GM21526 (cell line): ENCODE measurements around the gene PTPRG.

Experiments used
- ATAC-seq: cut with Tn5 transposase; IDR thresholded peaks from one replicate; pipeline ENCODE4 v1.9.1; 2021; ENCODE audit warnings: moderate library complexity; ENCODE audit not compliant: unreplicated experiment, low FRiP score

Gene PTPRG

DNA sequence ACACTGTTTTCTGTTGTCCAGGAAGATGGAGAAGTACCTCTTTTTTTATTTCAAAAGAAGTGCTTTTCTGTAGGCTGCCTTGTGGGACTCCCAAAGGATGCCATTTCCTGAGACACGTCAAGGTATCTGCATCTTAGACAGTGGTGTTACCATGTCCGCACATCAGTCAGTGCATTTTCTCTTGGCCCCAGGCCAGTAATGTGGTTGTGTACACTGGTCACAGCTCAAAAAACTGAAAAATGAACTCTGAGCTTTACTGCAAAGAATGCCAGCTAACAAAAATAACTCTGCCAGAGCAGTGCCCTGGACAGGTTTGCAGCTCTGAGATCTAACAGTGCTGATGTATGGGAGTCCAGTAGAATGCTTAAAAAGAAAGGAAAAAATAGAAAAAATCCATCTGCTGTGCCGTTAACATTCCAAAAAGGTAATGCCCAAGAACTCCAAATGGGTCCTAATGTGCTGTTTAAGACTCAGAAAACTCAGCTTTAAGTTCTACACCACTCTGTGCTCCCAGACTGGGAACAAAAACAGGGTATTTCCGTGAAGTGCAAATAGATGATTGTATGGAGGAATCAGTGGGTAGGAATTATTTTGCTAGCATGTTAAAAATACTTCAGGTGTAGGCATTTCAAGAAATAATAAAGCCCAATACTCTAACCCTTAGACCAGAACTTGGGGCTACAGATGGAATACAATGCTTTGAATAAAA, 496.1 kb downstream of the PTPRG start:
- no peak for ATAC-seq

DNA sequence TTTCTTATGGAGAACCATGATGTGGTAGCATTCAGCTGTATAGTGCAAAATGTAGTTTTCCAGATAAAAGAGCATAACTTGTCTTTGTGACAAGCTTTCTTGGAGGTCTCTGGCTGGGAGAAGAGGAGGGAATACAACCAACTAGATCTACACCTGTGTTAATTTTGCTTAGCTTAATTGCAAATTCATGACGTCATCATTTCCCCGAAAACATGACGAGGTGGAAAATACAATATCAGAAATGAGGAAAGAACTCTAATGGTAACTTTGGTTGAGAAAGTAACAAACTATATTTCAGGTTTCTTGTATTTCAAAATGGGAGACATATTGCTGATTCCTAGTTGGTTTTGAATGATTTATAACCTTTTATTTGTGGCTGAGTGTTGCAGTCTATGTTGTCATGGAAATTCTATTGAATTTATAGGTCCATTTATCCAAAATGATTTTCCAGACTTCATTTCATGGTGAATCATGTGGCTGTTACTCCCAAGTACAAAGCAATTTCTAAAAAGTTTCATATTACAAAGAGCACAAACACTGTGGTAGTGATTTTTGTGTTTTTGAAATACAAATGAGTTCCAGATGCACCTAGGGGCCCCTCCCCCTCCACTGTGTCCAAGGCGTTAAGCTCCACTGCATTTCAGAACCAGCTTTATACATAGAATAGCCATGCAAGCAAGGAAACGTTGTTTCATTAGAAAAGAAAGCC, 504.8 kb downstream of the PTPRG start:
- no peak for ATAC-seq

DNA sequence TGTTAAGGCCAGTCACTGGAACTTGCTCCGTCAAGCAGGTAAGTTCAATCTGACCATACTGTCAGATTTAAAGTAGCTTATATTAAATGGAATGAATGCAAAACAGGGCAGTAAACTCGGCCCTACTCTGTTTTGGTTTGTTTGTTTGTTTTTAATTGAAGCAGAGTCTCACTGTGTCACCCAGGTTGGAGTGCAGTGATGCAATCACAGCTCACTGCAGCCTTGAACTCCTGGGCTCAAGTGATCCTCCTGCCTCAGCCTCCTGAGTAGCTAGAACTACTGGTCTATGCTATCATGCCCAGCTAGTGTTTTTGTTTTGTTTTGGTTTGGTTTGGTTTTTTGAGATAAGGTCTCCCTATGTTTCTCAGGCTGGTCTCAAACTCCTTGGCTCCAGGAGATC, 507.0 kb downstream of the PTPRG start:
- no peak for ATAC-seq

DNA sequence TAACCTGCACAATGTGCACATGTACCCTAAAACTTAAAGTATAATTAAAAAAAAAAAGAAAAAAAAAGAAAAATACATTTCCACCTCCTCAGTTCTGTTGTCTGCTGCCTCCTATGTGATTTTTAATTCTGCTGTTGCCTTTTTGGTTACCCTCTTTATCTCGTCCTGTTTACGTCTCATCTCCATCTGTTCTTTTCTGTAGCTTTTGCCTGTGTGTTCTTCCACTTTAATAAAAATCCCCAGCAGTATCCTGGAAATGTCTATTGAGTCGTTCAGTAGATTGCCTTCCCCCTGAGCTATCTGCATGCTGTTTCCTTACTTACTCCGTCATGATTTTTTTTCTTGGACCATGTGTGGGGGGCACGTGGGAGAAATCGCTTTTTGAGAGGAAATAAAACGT, 509.5 kb downstream of the PTPRG start:
- no peak for ATAC-seq

DNA sequence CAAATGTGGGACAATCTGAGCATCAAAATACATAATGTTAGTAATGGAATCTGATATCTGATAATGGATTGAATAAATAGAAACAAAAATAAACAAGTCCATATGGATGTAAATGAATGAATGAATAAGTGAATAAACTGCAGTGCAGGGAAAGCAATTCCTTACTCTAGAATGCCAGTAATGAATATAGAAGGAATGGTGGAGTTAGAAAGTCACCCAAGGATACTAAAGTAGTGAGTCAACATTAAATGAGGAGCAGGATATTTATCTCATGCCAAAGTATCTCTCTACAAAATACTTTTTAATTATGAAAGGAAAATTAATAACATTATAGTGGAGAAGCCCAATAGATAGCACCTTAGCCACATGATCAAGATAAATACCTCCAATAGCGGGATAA, 511.7 kb downstream of the PTPRG start:
- ATAC-seq: no peak

DNA sequence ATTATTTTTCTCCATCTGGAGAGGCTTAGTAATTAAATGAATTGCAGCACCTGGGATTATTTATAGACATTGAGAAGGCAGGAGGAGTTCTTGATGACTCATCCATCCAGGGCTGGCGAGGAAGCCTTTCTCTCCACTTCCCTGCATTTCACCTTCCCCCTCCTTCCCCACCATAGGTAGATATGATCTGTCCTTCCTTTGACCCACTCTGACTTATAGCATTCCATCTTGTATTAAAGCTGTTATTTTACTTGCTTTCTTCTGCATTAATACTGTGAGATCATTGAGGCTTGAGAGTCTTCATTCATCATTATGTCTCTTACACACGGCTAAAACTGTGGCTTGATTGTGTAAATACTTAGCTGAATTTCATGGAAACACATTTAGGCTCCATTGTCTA, 523.2 kb downstream of the PTPRG start:
- no peak for ATAC-seq

DNA sequence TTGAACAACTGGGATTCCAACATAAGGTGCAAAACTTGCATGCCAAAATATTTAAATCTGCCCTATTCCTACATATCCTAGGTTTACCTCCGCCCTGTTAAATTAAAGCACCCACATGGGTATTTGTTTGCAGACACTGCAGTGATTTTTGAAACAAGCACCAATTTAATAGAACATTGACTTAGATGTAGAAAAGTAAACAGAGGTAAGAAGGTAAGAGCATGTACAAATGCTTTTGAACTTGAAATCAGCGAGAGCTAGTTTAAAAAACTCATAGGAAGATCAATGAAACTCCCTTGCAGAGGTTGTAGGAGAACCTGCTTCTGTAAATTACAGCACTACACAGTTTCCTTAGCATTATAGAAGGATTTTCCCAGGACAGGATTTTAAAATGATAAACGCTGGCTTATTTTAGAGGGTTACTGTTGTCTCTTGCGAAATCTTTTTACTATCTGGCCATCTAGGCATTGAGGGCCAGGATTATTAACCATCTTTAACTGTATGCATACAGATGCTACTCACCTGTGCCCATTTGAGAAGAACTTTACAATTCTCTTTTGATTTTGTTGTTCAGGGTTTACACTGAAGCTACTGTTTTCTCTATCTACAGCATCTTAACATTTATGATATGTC, 527.2 kb downstream of the PTPRG start:
- ATAC-seq: no peak

DNA sequence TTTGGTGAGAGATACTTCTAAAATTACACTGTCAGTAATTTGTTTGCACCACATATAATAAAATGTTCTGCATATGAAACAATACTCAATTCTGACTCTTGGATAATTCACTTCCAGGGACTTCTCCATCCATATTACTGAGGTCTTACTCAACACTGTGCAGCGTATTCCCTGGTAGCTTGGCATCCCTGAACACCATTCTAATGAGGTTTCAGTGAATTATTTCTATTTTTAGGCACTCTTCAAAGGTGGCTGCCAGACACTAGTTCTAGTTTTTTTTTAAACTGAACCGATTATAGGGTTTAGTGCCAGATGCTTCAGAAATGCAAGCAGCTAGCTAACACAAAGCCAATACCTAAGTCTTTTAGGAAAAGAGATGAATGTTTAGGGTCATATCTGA, 528.7 kb downstream of the PTPRG start:
- ATAC-seq: no peak

DNA sequence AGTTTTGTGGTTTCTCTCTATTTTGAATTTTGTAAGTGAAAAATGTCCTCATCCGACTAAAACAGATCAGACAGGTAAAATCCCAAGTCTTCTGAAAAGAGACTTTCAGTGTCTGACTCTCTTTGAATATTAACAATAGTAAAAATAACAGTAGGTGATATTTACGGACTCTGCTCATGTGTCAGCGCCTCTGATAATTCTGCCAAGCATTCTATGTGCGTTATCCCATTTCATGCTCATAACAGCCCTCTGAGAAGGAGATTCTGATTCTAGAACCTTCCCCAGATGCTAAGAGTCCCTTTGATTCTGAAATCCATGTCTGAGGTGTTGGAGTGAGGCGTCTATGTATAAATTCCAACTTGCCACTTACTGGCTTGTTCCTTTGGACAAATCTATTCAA, 529.1 kb downstream of the PTPRG start:
- ATAC-seq: no peak

DNA sequence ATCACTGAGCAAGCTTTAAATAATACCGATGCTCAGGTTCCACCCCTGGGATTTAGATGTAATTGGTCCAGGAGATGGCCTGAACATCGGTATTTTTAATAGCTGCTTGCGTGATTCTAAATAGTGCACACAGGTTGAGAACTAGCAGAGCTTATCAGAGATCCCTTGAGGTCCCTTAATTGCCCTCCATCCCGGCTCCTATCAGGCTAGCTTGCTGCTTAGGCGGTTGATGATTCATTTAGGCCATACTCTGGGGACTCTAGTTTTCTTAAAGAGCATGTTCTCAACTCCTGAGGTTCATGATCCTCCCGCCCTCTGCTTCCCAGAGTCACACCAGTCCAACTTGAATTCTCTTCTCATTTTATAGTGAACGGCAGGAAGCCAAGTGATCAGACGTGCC, 531.7 kb downstream of the PTPRG start:
- no peak for ATAC-seq

DNA sequence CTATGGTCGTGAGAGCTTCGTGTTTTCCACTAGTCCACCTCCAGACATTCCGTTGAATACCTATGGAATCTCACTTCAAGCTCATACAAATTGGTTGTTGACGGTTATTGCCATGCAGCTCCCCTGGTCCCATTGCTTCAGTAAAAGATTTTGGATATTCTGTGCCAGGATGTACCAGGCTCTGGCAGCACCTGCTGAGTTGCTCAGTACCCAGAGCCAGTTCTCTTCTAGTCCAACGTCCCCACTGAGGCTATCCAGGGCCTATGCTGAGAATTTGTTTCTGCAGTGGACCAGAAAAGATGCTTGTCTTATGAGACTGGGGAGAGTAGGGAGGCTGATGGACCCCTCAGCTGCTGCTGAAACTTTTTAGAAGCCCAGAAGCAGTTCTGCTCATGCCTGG, 533.1 kb downstream of the PTPRG start:
- no peak for ATAC-seq

DNA sequence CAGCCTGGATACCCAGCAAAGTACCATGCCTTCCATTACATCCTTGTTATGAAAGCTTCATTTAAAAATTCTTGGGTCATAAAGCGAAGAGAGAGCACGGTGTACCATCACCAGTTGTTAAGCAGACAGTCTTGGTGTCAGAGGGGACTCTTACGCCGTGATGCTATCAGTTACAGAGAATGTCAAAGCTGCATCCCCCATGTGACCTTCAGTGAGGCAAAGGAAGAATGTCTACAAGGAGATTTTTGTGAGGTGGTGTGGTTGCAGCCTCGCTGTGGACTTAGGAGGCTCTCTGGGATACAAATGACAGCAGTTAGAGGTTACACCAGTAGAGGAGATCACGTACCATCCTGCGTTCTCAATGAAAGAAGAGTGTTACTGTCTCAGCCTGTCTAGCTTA, 533.7 kb downstream of the PTPRG start:
- ATAC-seq: no peak

DNA sequence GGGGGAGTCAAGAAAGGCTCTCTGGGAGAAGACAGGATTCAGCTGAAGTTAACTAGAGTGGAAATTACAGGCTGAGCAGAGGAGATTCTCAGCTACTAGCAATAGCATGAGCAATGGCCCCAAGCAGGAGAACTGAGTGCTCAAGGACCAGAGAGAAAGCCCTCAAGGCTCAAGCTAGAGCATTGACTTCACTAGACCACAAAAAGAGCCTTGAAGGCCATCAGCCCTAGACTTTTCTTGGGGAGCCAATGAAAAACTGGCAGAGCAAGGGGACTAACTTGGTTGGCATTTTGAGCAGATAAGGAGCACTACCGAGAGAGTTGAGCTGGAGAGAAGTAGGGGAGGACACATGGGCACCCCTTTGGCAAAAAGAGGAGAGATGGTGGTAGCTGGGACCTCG, 534.4 kb downstream of the PTPRG start:
- ATAC-seq: no peak

DNA sequence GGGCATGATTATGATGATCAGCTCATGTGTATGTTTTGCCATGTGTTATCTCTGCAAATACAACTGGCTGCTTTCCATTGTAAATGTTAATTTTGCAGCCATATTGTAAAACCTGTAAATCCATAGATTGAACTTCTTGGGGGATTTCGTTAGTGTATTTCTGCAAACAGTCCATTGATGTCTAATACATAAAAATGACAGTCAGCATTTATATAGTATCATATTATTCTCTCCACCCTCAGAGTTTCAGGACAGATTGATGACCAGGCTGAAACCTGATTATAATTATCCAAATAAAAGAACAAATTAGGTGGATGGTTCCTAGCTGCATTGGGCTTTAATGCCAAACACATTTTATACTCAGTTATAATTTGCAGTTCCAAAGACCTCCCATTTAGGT, 535.1 kb downstream of the PTPRG start:
- ATAC-seq: no peak

DNA sequence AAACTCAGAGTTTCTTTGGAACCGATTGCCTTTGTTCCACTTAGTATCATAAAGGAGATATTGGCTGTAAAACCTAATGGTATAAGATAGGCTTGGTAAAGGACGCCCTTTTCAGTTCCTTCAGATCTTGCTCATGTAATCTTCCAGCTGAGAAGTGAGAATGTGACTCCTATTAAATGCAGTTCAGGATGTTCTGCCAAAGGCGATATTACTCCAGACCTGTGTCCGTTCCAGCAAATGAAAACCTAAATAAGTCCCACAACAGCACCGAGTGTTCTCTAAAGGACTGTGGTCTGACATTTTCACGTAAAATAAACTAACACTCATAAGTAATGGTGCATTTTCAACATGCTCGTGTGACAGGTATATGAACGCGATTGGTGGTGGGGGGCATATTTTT, 535.8 kb downstream of the PTPRG start:
- no peak for ATAC-seq

DNA sequence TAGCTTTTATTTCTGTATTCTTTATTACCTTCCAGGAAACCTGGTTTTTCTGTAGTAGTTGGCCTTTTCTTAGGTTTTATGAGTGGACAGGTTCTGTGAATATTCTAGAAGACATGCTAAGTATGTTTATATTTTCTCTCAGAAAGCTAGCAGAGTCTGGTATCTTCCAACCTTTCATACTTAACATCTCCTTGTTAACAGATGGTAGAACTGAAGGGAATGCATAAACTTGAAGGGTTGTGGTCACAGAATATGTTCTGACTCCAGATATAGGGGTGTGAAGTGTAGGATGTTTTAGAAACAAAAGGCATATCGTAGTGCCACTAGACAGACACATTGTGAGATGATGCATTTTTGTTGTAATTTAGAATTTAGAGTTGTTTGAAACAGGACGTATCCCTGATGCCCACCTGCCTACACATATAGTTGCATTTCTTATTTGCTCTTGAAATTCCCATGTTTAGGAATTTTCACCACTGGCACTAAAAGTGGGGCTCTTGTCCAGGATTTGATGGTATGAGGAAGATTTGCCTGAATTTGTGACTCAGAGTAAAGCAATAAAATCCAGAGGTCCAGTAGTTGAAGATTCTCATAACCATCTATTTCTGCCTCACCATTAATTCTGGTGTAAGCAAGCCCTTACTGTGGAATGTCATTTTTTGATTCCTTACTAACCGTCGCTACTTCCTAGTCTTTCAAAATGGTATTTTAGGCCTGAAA, 537.4 kb downstream of the PTPRG start:
- no peak for ATAC-seq

DNA sequence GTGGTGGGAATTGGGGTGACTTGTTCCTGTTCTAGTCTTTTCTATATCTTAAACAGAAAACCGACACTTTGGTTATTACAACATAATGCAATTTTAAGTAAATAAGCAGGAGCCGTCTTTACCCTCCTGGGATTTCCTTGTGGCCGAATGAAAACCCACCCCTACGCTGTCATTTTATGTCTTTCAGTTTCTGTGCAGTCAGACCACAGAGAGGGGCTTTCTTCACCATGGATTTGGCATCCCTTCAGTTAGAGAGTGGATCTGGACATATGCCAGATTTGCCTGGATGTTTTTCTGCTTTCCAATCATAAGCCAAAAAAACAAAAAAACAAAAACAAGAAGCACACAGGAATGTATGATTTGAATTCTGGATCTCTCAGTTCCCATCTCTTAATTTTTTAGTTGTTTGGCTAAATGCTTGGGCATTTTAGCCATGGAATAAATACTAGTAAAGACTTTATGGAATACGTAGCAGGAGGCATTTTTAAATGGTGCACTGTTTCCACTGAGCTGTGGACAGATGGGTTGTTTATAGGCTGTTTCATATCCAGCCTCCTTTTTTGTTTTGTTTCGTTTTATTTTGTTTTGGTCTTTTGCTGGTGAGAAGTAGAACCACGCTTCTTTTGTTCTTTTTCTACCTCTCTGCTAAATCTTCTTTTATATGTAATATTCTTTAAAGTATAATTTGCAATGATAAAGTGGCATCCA, 539.1 kb downstream of the PTPRG start:
- ATAC-seq: no peak

DNA sequence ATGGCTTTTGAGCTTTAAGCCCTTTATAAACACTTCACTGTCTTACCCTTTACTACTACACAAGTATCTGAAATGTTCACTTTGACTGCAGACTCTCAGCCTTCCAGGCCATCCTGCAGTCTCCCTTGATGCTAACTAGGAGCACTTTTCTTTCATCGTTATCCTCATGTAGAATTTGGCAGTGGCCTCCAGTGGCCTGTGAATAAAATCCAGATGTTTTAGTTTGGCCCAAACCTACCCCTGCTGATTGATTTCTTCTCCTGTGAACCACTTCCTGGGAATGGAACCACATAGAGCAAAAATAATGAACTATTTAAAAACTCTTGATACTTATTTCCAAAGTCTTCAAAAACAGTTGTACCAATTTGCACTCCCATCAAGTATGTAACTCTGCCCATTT, 540.1 kb downstream of the PTPRG start:
- ATAC-seq: no peak

DNA sequence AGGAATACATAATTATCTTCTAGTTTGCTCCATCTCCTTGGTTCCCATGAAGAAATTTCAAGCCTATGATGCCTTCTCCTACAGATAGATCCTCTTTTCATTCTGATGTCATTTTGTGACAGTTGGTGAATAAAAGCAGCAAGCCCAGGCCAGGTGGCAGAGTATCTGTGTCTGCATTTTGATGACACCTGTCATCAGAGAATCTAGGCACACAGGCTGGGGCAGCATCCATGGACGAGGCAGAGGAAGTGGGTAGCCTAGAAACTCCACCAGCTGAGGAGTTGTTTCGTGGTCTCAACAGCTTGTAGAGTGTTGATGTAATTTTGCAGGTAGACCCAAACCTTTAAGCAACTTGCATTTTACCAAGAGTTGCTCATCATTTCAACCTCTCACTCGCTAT, 542.2 kb downstream of the PTPRG start:
- ATAC-seq: no peak

DNA sequence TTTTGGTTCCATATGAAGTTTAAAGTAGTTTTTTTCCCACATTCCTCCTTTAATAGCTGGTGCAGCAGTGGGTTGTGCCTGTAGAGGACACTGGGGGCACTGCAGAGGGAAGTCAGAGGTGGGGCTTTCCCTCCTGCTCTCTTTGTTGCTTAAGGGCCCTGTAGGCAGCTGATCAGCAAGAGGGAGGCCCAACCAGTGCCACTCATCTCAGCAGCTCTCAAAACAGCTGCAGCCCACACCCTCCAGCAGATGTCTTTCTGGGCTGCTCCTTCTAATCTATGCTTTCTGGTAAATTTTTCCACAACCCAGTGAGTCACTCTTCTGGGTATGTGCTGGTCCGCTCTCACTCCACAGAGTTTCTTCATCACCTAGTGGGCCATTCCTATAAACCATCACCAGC, 548.2 kb downstream of the PTPRG start:
- no peak for ATAC-seq
